ENCODE data around the gene WRAP73.

- TF ChIP-seq MYC (IDR thresholded peaks at IDR 0.05; ENCODE audit: low read depth, low read length), result no peak
- TF ChIP-seq MYC (CRISPR knock-in tag; IDR thresholded peaks at IDR 0.05; ENCODE audit: borderline replicate concordance, low read depth), result no peak
- no peak for TF ChIP-seq SRF (CRISPR knock-in tag; IDR thresholded peaks at IDR 0.05)
- no peak for TF ChIP-seq TAF1 (IDR thresholded peaks at IDR 0.05; ENCODE audit: control insufficient read depth, extremely low read depth, insufficient read depth, low read length, severe bottlenecking)
Observed at GRCh38 chr1:3618531-3618880, 31.4 kb downstream of the WRAP73 start.
